MCF 10A (cell line): Measurements from ENCODE around the gene RAMACL. TPM values are rescaled to one million over a fixed set of nuclear protein-coding genes. Genes with fewer than 3 reads are reported as not detected.

Source experiments
- BruUV-seq: library from RNA; stranded (reverse); fragments of 400-500 nt; replicated peaks from 2 replicates; lab custom pipeline; 2021; lab: Mats Ljungman, UMichigan
- CTCF ChIA-PET: fragments of 300-600 bp; sonication (Branson Sonifier 250); formaldehyde crosslinking; extraction: SDS; loops from one replicate; lab custom pipeline; 2021; ENCODE audit warnings: antibody characterized with exemption, inconsistent platforms; lab: Yijun Ruan, JAX
- POLR2A ChIA-PET: fragments of 300-600, 350-650 bp; sonication (Branson Sonifier 250); formaldehyde crosslinking; extraction: SDS; loops from one replicate; lab custom pipeline; 2020; ENCODE audit warnings: antibody characterized with exemption, inconsistent platforms; lab: Yijun Ruan, JAX
- DNase-seq: peaks from one replicate; pipeline ENCODE4 v3.0.0-alpha.2; 2018; ENCODE audit not compliant: unreplicated experiment
- H3K27ac Mint-ChIP-seq: one replicate; pipeline ENCODE4 v1.8.0; 2022; ENCODE audit warnings: mild to moderate bottlenecking, low read depth, mixed read lengths; ENCODE audit not compliant: unreplicated experiment
- H3K27me3 Mint-ChIP-seq: one replicate; pipeline ENCODE4 v1.8.0; 2022; ENCODE audit warnings: mixed read lengths; ENCODE audit not compliant: insufficient read depth, unreplicated experiment
- H3K36me3 Mint-ChIP-seq: one replicate; pipeline ENCODE4 v1.8.0; 2022; ENCODE audit warnings: mild to moderate bottlenecking, moderate library complexity, mixed read lengths; ENCODE audit not compliant: insufficient read depth, unreplicated experiment
- H3K4me1 Mint-ChIP-seq: one replicate; pipeline ENCODE4 v1.8.0; 2022; ENCODE audit warnings: mixed read lengths; ENCODE audit not compliant: insufficient read depth, unreplicated experiment
- H3K4me3 Mint-ChIP-seq: one replicate; pipeline ENCODE4 v1.8.0; 2022; ENCODE audit warnings: mild to moderate bottlenecking, moderate library complexity, mixed read lengths; ENCODE audit not compliant: unreplicated experiment
- H3K9me3 Mint-ChIP-seq: one replicate; pipeline ENCODE4 v1.8.0; 2022; ENCODE audit warnings: mixed read lengths; ENCODE audit not compliant: unreplicated experiment
- intact Hi-C: fragments of 100-400 bp; cut with micrococcal nuclease; formaldehyde crosslinking; loops from 2 replicates; pipeline ENCODE4 v1.14.1; 2022
- total RNA-seq: library from RNA; stranded (reverse); gene quantifications from 2 replicates; pipeline ENCODE4 v1.2.3, GENCODE V29; 2022
- TF ChIP-seq, protein P1 (sequence below): fragments of 200-600 bp; IDR thresholded peaks from one replicate; pipeline ENCODE4 v1.8.0; 2022; ENCODE audit warnings: antibody characterized with exemption, mild to moderate bottlenecking; ENCODE audit not compliant: unreplicated experiment

The RAMACL gene
- total RNA-seq, 1 experiment from 2014 or later, result 5.3 TPM

DNA sequence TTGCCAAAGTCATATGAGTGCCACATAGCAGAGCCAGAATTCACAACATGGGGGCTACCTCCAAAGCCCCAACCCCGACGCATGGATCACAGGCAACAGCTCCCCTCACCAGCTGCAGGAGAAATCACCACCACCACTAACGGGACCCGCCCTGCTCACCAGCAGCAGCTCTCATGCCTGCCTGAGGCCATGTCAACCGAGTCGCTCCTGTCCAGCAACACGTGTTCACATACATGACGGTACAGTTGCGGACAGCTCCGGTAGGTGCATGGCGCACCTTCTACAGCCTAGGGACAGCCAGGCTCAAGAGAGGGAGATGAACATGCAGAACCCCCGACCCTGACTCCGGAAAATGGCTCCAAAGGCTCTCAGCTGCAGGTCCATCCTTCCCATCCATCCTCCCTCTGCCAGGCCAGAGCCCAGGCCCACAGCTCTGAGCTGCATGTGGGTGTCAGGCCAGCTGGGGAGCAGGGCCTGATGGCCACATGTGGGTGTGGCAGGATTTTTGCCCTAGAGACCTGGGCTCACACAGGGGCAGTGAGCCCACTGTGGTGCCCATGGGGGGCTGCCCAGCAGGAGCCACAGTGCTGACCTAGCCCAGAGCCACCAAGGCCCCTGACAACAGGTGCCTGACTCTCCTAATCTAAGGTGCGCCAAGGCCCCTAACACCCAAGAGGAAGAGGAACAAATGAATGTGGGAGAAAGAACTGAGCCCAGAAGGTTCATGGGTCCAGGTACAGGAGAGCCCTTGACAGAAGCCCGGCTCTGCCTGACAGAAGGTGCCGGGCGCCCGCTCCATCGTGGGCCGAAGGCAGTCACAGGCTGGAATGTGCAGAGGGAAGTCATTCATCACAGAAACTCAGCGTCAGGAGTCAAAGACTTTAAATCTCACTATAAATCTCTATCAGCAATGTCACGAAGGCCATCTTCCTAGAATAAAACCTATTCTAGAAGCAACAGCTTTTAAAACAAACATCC lies 30.1 kb upstream of the RAMACL start:
- TF ChIP-seq, protein P1, sequence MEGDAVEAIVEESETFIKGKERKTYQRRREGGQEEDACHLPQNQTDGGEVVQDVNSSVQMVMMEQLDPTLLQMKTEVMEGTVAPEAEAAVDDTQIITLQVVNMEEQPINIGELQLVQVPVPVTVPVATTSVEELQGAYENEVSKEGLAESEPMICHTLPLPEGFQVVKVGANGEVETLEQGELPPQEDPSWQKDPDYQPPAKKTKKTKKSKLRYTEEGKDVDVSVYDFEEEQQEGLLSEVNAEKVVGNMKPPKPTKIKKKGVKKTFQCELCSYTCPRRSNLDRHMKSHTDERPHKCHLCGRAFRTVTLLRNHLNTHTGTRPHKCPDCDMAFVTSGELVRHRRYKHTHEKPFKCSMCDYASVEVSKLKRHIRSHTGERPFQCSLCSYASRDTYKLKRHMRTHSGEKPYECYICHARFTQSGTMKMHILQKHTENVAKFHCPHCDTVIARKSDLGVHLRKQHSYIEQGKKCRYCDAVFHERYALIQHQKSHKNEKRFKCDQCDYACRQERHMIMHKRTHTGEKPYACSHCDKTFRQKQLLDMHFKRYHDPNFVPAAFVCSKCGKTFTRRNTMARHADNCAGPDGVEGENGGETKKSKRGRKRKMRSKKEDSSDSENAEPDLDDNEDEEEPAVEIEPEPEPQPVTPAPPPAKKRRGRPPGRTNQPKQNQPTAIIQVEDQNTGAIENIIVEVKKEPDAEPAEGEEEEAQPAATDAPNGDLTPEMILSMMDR, result no peak
- intact Hi-C loops, result no loop called here
- Mint-ChIP-seq H3K27ac (no peak overlapping the region), H3K36me3 (peaks cover 53% of the 10 kb centered on the region), H3K9me3 (no peaks in the 10 kb centered on the region), H3K4me1 (peaks cover 79% of the 10 kb centered on the region), H3K4me3 (no peak overlapping the region), H3K27me3 (no peaks in the 10 kb centered on the region)
- ChIA-PET CTCF (no interaction called here), POLR2A (interaction anchor here (1.7 kb wide), 1 partner anchor 10 kb away, joined by 9 read pairs; the partner anchor contains the start of gene RPS6KA2)
- BruUV-seq, result no TSS peak
- DNase-seq, result no peak

DNA sequence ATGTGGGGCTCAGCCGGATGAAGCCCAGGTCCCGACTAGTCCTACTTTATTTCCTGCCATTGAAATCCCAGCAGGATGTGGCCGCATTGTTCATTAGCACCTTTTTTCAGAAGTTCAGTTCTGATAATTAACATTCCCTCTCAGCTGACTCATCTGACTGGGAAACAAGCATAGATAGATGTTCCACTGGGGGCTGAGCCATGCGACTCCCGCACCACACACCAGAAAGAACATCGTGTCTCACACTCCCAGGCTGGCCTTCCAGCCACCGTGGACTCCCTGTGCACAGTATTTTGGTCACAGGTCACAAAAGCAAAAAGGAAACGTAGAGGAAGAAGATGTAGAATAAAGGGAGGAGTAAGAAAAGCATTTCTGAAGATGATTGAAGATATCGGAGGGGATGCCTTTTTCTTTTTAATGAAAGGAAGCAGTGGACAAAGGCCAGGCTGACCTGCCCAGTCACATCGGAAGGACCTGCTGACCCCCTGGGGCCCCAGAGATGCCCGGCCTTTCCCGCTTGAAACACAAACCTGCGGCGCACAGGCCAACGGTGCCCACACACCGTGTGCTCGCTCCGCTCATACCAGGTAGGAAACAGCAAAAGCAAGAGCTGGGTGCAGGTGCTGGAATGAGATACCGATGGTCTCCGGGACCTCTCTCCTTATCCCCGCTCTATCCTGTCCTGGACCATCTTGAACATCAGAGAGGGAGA lies 28.7 kb upstream of the RAMACL start:
- intact Hi-C loops, result no loop called here
- no TSS peak for BruUV-seq
- DNase-seq, result no peak
- Mint-ChIP-seq H3K4me1 (peaks cover 74% of the 10 kb centered on the region), H3K4me3 (peak overlapping the region; percentile 34), H3K27me3 (no peaks in the 10 kb centered on the region), H3K27ac (peak overlapping the region; percentile 75), H3K9me3 (no peaks in the 10 kb centered on the region), H3K36me3 (peaks cover 53% of the 10 kb centered on the region)
- TF ChIP-seq, protein P1, result no peak
- ChIA-PET POLR2A (interaction anchor here (0.6 to 0.8 kb wide), 2 partner anchors 22 to 1270 kb away, joined by 4 to 6 read pairs; no protein-coding TSS in a partner anchor), CTCF (no interaction called here)

DNA sequence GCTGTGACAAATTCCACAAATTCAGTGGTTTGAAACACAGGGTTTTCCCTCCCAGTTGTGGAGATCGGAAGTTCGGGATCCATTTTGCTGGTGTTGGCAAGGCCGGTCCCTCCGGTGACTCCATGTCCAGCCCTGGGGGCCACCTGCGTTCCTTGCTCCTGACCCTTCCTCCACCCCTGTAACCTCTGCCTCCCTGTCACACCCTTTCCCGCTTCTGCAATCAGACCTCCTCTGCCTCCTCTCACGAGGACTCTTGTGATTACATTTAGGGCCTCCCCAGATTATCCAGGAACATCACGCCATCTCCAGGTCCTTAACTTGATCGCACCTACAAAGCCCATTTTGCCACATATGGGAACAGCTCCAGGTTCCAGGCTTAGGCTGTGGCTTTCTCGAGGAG lies 28.1 kb upstream of the RAMACL start:
- POLR2A ChIA-PET, result interaction anchor here (0.8 kb wide), 1 partner anchor 22 kb away, joined by 4 read pairs; no protein-coding TSS in a partner anchor
- TF ChIP-seq, protein P1, result no peak
- Mint-ChIP-seq H3K4me1 (peaks cover 73% of the 10 kb centered on the region), H3K27ac (peak overlapping the region; percentile 75), H3K9me3 (no peaks in the 10 kb centered on the region), H3K27me3 (no peaks in the 10 kb centered on the region), H3K36me3 (peaks cover 60% of the 10 kb centered on the region), H3K4me3 (peak overlapping the region; percentile 34)
- intact Hi-C loops, result no loop called here
- DNase-seq, result peak; percentile 17
- no TSS peak for BruUV-seq
- CTCF ChIA-PET, result no interaction called here
